Cerebellar nuclear complex (tissue), 1 donor: ENCODE measurements around the gene PTX4.
A peak's percentile ranks its signal among the peaks of the same experiment; 100 is the strongest.
"Not testable (repeated sequence)": the region's sequence is repeated elsewhere in the genome, so short reads cannot be mapped to it uniquely, and the experiment has no call there.

Source experiments
- DNase-seq, 2 experiments: peaks; one replicate each; lab custom pipeline; 2025; lab: John Stamatoyannopoulos, UW

The PTX4 gene

DNA sequence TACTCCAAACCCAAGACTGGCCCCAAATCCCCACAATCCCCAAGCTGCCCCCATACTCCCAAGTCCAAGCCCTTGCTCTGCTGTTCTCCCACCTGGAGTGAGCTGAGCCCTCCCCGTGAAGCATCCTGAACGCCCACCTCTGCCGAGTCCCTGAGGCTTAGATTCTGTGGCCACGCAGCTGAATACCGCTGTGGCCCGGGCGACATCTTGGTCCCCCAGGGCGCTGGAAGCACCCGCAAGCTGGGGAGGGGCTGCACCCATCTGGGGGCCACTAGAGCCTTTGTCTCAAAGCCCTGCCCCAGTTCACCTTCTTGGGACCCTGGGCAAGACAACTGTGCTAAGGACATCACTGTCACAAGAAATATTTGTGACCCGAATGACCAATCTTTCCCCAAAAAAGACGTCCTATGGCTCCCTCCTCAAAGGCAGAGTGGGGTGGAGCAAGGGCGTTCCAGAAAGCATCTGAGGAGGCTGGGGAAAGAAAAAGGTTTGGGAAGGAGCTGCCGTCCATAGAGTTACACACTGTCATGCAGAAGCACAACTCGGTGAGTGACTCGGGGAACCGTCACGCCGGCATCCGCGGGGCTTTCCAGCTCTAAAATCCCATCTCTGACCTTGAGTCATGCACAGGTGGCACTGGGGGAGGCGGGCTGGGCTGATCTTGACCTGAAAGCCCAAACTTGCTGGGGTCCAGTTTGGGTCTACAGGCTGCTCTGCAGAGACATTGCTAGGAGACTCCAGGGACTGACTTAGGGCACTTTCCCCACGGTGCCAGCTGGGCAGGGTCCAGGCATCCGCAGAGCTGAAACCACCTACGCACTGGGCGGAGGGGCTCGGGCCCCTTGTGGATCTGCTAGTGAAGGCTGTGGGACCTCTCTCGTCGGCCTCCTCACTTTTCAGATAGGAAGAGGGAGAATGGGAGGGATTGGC, 6.6 kb downstream of the PTX4 start:
- no peak for DNase-seq

DNA sequence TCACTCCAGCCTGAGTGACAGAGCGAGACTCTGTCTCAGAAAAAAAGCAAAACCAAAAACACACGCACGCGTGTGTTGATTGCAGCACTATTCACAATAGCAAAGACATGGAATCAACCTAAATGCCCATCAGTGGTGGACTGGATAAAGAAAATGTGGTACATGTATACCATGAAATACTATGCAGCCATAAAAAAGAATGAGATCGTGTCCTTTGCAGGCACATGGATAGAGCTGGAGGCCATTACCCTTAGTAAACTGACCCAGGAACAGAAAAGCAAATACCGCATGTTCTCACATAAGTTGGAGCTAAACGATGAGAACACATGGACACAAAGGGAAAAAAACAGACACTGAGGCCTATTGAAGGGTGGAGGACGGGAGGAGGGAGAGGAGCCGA, 9.8 kb downstream of the PTX4 start:
- not testable (repeated sequence) for DNase-seq

DNA sequence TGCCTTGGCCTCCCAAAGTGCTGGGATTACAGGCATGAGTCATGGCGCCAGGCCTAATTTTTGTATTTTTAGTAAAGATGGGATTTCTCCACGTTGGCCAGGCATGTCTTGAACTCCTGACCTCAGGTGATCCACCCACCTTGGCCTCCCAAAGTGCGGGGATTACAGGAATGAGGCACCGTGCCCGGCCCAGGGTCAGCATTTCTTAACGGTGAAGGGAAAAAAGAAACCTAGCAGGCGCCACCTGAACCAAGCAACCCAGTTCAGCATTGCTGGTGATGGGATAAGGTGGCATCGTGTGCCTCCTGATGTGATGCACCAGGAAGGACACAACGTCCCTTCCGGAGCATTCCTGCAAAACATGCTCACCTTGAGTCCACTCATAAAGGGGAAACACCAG, 11.7 kb downstream of the PTX4 start:
- no peak for DNase-seq

- no peak for DNase-seq
Observed at GRCh38 chr16:1475552-1476114, 13.1 kb downstream of the PTX4 start.

DNA sequence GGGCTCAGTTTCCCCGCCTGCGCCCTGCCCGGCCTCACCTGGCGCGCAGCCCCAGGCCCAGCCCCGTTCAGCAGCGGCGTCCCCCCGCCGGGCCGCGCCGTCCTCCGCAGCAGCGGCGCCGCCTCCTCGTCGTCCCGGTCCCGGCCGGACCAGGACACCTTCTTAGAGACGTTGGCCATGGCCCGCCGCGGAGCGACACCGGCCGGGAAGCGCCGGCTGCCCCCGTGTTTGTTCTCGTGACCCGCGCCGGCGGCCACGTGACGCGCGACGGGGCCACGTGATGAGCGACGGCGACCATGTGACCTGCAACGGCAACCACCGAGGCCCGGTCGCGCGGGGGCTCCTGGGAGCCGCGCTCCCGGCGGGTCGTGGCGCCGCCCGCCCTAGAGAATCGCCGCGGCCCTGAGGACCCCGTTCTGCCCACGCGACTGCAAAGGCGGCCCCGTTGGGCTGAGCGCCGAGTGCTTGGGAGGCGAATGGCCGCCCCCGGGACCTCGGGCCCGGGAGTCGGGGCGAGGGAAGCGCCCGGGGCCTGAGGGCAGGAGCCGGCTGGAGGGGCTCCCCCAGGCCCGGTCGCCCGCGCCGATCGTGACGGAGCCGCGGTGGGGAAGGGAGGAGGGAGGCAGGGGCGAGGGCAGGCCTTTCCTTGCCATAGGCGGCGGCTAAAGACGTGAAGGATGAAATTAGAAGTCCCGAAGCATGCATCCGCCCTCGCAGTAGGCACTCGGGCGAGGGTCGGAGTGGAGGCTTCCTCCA, 13.8 kb downstream of the PTX4 start, which contains the start of gene CLCN7:
TSS of gene CLCN7 (minus strand) at position 233 of the 756 bp plus-strand sequence. CDS start at position 179, 54 bp downstream.
- DNase-seq = peak in 1 of 2 experiments; percentile 28

DNA sequence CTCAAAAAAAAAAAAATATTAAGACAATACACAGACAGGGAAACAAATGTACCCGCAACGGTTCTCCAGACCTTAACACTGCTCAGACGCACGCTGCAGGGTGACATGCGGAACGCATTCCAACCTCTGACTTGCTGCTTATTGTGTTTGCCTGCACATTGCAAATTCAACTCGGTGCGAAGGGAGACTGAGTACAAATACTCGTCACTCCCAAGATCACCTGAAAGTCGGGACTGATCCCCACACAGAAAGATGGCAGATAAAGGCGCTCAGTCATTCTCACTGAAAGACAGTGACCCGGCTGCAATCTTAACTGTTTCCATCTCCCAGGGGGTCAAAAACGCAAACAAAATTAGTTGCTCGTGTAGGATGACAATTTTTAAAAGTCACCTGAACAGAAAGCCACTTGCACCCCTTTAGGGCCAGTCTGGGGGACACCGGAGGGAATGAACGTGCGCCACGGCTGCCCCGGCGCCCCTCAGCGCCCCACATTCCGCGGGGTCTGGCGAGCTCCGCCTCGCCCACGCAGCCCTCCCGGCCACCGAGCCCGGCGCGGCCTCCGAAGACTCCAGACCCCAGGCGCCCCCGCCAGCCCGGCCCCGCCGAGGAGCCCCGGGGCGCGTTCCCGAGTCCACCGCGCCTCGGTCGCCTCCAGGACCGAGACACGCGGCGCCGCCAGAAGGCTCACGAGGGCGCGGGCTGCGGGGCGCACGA, 14.5 kb downstream of the PTX4 start:
- no peak for DNase-seq

- DNase-seq = no peak
Observed at GRCh38 chr16:1472974-1473373, 15.8 kb downstream of the PTX4 start.

DNA sequence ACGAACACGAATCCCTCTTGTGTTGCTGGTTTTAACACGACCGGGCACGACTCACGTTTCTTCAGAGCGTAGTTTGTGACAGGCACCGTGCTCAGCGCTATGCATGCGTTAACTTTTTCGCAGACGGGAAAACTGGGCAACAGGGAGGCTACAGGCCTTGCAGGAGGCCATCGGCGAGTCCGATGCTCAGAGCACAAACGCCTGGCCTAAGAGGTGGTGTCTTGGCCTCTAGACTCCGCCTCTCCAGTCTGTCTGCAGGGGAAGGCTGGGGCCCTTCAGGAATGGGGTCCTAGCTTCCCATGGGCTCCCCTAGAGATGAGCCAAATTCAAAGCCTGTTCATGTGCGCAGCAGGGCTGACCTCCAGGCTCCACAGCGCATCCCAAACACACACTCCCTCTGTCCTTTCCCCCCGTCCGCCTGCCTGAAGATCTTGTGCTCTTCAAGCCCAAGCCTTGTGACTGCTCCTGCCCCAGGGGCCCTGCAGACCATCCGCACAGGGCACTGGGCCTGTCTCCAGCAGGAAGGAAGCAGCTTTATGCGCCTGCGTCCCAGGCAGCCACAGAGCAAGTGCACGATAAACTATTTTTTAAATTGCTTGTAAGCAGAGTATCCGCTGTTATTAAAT, 17.1 kb downstream of the PTX4 start:
- DNase-seq = no peak

DNA sequence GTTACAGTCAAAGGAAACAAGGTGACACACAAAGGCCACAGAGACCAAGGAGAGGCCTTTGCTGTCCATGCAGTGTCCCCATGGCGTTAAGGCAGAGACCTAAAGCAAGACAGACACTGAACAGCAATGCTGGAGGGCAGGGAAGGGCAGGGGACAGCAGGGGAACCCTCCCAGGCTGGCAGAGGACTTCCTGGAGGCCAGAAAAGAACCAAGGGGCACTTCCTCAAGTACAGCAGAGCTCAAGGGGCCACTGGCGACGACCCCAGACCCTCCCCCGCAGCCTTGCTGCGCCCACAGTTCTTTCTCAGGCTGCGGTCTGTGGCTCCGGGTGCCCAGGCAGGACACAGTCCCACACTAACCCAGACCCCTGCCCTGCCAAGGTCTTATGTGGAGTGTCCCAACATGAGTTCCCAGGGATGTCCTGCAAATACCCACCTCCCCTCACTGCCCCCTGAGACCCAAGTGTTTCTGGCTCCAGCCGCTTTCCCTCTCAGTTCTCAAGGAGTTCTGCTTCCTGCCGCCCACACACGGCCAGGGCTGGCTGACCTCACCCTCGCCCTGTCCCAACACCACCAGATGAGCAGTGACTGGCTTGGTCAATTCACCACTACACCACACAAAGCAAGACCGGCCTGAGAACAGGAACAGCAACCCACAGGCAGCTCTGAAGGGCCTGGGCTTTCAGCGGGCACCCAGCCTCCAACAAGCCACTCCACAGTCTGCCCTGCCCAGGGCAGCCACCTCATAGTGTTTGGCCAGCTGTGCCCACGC, 18.1 kb downstream of the PTX4 start:
- no peak for DNase-seq

DNA sequence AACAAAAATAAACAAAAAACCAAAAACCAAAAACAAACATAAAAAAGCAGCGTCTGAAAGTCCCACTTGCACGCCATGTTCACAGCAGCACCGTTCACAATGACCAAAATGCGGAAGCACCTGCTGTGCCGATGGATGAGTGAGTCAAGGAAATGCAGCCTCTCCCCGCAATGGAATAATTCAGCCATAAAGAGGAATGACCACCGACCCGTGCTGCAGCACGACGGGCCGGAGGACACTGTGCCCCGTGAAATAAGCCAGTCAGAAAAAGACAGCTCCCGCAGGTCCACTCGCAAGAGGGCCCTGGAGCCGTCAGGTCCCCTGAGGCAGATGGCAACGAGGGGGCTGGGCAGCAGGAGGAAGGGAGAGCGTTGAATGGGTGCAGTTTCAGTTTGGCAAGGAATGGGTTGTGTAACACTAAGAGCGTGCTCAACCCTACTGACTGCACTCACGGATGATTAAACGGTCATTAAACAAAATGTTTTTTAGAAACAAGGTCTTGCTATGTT, 19.0 kb downstream of the PTX4 start:
- no peak for DNase-seq

GRCh38 chr16:1469141-1469540, 19.6 kb downstream of the PTX4 start:
- not testable (repeated sequence) for DNase-seq

- DNase-seq = no peak
Observed at GRCh38 chr16:1468426-1468810, 20.3 kb downstream of the PTX4 start.

DNA sequence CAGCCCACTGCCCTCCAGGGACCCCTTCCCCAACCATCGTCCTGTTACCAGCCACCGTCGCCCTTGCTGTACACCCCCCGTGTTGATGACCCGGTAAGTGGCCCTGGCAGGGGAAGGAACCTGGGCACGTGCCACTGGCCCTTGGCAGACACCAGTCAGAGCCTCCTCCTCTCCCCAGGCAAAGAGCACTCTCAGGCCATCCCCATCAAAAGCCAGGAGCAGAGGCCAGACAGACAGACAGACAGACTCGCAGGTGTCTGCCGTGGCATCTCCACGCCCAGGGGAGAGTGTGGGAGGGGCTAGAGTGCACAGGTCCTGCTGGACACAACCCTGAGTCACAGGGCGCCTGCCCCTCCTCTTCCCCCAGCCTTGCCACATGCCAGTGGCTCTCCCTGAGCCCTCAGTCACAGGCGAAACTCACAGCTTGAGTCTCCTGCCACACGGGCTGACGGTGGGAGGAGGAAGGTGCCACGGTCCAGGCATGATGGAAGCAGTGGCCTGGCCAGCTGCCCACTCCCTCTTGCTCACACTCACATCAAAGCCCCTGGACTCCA, 21.7 kb downstream of the PTX4 start:
- no peak for DNase-seq

DNA sequence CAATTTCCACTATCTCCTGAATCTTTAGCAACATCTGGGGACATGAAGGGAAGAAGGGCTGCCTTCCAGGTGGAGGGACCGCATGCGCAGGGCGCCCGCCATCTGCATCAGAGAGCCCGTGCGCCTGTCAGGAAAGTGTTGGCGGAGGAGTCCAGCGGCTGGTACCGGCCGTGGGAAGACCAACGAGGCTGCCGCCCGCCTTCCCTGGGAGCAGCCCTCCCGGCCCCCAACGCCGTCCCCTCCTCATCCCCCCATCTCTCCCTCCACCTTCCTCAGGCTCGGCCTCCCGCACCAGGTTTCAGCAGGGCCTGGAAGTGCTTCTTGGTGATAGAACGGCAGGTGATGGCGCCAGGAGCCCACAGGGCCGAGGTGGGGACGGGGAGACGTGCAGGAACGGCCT, 22.7 kb downstream of the PTX4 start:
- no peak for DNase-seq

- no peak for DNase-seq
Observed at GRCh38 chr16:1465567-1465915, 23.2 kb downstream of the PTX4 start.

- DNase-seq = no peak
Observed at GRCh38 chr16:1464894-1465566, 23.7 kb downstream of the PTX4 start.

GRCh38 chr16:1464196-1464893, 24.4 kb downstream of the PTX4 start:
- no peak for DNase-seq

DNA sequence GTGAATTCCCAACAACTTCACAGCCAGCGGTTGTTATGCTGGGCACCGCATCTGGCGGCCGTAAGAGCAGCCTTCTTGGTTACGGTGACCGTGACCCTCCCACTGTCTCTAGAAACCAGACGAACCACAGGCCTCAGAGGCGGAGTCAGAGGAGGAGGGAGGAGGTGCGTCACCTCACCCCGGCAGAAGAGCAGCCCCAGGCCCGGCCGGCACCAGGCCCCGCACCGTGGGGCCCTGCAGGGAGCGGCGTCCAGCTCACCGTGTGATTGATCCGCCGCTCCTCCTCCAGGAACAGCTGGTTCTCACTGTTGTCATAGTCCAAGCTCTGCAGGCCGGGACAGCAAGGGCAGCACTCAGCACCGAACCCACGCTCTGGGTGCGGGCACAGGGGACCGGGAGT, 27.6 kb downstream of the PTX4 start:
- DNase-seq = no peak

- DNase-seq = no peak
Observed at GRCh38 chr16:1460602-1461138, 28.1 kb downstream of the PTX4 start.
